Measurements from ENCODE around the gene RAPGEF1.
"Not testable (repeated sequence)": the region's sequence is repeated elsewhere in the genome, so short reads cannot be mapped to it uniquely, and the experiment has no call there.

RAPGEF1 gene, protein sequence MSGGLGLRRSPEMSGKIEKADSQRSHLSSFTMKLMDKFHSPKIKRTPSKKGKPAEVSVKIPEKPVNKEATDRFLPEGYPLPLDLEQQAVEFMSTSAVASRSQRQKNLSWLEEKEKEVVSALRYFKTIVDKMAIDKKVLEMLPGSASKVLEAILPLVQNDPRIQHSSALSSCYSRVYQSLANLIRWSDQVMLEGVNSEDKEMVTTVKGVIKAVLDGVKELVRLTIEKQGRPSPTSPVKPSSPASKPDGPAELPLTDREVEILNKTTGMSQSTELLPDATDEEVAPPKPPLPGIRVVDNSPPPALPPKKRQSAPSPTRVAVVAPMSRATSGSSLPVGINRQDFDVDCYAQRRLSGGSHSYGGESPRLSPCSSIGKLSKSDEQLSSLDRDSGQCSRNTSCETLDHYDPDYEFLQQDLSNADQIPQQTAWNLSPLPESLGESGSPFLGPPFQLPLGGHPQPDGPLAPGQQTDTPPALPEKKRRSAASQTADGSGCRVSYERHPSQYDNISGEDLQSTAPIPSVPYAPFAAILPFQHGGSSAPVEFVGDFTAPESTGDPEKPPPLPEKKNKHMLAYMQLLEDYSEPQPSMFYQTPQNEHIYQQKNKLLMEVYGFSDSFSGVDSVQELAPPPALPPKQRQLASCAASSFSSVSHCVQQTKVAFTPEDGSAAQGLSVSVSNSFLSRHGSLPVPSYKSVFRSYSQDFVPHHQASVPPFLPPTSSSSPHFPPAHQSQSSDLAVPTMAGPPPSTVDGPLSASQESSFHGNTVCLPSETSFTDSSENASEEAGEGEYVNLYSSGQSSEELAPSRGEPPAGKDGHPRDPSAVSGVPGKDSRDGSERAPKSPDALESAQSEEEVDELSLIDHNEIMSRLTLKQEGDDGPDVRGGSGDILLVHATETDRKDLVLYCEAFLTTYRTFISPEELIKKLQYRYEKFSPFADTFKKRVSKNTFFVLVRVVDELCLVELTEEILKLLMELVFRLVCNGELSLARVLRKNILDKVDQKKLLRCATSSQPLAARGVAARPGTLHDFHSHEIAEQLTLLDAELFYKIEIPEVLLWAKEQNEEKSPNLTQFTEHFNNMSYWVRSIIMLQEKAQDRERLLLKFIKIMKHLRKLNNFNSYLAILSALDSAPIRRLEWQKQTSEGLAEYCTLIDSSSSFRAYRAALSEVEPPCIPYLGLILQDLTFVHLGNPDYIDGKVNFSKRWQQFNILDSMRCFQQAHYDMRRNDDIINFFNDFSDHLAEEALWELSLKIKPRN (N-terminal part only)

GRCh38 chr9:131739959-131740648 is at the start of gene RAPGEF1:
RAPGEF1 (minus strand) TSS chr9:131740076; CDS start chr9:131739830, 246 bp downstream.
- DNase-seq: peak; percentile 80 to 88 (median 83)

- no peak for DNase-seq
Observed at GRCh38 chr9:131788851-131789250, 49.0 kb upstream of the RAPGEF1 start.

GRCh38 chr9:131787838-131788237 is 48.0 kb upstream of the RAPGEF1 start:
- no peak for DNase-seq

GRCh38 chr9:131784748-131785501 is 45.0 kb upstream of the RAPGEF1 start:
- DNase-seq: no peak

- no peak for DNase-seq
Observed at GRCh38 chr9:131781069-131781468, 41.2 kb upstream of the RAPGEF1 start.

DNA sequence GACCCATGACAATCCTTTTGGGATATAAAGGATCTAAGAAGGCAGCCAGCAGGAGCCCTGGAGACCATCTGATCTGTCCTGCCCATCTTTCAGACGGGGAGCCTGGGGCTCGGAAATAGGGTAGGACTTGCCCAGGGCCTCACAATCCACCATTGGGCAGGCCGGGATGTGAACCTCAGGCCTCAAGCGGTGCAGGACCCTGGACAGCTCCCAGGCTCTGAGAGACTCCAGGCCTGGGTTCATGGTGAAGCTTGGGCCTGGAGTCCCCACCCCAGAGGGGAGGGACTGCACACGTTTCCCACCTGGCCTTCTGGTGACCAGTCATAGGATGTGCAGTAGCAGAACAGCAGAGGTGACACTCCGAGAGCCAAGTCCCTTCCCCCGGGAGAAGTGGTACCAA is 36.6 kb upstream of the RAPGEF1 start:
- peak in 1 of 4 experiments; percentile 9 for DNase-seq

DNA sequence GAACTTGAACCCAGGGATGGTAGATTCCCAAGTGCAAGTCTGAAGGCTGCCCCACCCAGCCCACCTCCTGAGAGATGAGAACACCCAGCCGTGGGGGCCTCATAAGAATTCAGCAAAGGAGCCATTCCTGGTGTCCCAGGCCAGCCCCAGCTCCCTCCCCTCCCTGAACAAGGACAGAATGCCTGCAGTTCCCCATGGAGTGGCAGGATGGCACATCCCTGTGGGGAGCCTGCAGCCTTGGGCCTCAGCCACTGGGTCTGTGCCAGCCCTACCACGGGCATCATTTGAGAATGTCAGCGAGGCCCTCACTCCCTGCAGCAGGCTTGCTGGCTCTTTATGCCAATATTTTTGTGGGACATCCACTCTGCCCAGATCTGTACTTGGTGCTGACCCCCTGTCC is 36.2 kb upstream of the RAPGEF1 start:
- no peak for DNase-seq

DNA sequence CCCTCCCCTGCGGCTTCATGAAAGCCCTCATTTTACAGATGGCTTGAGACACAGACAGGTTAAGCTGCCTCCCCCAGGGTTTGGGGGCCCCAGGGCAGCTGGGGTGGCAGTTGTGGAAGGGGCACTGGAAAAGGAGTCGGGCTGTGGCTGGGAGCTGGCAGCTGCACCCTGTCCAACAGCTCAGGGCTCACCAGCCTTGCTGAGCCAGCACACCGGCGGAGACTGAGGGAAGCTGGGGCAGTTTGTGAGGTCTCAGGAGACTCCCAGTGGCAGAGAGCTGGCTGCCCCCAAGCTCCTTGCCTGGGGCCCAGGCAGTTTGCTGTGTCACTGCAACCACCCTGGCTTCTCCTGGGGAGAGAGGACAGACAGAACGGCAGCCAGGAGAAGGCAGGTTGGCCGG is 34.8 kb upstream of the RAPGEF1 start:
- no peak for DNase-seq

DNA sequence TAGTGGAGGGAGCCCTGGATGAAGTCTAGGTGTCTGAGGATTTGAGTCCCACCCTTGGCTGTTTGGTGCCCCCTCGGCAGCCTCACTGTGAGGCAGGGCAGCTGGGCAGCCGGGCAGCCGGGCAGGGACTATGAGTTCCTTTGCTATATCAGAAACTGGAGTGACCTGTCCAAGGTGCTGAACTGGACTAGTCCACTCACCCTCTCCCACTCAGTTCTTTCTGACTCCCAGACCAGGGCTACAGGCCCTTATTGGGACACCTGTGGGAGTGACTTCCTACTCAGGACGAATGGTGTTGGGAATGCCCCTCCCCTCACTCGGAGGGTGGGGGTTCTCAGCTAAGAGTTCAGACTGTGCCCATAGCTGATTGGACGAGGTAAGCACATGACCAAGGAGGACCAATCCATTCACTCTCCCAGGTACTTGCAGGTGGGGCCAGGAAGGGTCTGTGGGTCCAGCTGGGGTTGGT is 34.1 kb upstream of the RAPGEF1 start:
- DNase-seq: no peak

- no peak for DNase-seq
Observed at GRCh38 chr9:131772940-131773339, 33.1 kb upstream of the RAPGEF1 start.

DNA sequence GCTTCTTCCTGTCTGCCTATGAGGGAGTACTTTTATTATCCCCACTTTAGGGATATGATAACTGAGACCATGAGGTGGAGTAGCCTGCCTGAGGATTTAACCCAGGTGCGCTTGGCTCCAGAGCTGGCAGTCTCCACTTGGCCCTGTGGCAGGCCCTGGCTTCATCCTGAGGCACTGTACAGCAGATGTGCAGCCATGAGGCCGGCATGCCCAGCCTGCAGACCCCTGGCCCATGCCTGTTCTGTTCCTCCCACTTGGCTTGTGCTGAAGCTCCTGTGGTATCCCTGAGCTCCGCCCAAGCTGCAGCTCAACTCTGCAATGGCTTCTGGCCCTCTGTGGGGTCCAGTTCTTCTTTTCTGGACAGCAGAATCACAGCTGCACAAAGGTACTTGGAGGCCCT is 31.8 kb upstream of the RAPGEF1 start:
- no peak for DNase-seq

DNA sequence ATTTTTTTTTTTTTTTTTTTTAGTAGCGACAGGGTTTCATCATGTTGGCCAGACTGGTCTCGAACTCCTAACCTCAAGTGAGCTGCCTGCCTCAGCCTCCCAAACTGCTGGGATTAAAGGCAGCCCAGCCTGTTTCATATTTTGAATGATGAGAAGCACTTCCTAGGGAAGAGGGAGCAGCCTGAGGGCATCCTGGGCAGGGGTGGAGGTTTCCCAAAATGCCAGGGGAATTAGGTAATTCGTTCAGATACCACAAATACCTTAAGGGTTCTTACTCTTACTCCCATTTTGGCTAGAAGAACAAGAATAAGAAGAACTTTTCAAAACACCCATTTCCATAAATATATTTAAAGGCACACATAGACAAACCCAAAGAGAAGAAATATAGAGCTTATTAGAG is 29.5 kb upstream of the RAPGEF1 start:
- no peak for DNase-seq

DNA sequence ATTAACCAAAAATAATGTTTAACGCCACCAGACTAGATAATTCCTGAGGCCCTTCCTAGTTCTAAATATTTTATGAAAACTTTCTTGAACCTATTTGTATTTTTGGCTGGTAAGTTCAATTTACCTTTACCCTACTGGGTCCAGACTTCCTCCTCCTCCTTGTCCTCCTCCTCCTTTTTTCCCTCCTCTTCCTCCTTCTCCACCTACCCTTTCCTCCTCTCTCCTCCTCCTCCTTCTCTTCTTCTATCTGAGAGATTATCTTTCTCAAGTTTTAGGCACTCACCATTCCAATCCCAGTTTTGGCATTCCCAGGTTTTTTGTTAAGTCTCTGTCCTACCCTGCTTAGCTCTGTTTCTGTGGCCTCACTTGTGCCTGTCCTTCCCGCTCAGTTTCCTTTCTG is 24.7 kb upstream of the RAPGEF1 start:
- no peak for DNase-seq

GRCh38 chr9:131762356-131762932 is 22.6 kb upstream of the RAPGEF1 start:
- DNase-seq: peak; percentile 47 to 70 (median 62)

DNA sequence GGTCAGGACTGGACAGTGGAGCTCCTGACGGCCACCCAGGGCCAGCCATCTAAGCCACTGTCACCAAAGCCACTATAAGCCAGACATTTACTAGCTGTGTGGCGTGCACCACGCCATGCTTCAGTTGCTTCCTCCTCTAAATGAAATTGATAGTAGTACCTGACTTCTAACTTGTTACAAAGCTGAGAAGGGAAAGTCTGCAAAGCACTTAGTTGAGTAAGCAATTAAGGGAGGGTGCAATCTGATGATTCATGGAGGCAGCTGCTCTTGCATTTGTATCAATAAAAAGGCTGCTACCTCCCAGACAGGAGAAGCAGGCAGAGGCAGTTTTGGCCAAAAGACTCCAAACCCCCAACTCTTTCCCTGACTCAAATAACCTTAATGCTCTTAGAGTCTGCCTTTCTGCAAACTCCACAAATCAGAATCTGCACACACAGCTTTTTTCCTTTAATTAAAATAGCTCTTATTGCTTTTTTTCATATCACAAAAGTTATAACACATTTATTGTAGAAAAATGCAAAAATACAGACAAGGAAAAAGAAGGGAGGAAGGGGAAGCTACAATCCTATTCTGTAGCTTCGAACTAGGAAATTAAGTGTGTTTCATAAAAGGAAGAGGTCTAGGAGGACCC is 19.3 kb upstream of the RAPGEF1 start:
- DNase-seq: no peak

DNA sequence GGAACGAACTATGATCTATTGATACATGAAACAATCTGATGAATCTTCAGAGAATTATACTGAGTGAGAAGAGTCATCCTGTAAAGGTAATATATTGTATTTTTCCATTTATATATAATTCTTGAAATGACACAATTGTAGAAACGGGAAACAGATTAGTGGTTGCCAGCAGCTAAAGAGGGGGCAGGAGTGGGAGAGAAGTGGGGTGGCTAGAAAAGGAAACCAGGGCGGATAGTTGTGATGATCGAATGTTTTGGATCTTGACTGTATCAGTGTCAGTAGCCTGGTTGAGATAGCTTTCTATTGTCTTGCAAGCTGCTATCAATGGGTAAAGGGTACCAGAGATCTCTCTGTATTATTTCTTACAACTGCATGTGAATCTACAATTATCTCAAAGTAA is 17.7 kb upstream of the RAPGEF1 start:
- no peak for DNase-seq

GRCh38 chr9:131755541-131756198 is 15.8 kb upstream of the RAPGEF1 start:
- DNase-seq: peak; percentile 48 to 85 (median 73)

GRCh38 chr9:131754846-131755245 is 15.0 kb upstream of the RAPGEF1 start:
- DNase-seq: no peak

DNA sequence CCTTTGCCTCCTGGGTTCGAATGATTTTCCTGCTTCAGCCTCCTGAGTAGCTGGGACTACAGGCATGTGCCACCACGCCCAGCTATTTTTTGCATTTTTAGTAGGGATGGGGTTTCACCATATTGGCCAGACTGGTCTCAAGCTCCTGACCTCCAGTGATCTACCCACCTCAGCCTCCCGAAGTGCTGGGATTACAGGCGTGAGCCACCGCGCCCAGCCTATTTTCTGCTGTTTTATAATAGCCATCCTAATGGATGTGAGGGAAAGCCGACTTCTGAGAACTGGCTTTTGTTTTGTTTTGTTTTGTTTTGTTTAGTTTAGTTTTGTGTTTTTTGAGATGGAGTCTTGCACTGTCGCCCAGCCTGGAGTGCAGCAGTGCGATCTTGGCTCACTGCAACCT is 13.9 kb upstream of the RAPGEF1 start:
- DNase-seq: not testable (repeated sequence)

GRCh38 chr9:131752231-131752884 is 12.5 kb upstream of the RAPGEF1 start:
- DNase-seq: no peak
